ACC112 (cell line): ENCODE results near the gene BHMT.
"Not testable (repeated sequence)": the region's sequence is repeated elsewhere in the genome, so short reads cannot be mapped to it uniquely, and the experiment has no call there.

Experiments
- H2AFZ ChIP-seq: fragments of 200-600 bp; sonication (generic); one replicate; pipeline ENCODE4 v1.6.0; 2017; ENCODE audit warnings: antibody characterized with exemption, low read length; ENCODE audit not compliant: unreplicated experiment
- H3K27ac ChIP-seq: fragments of 200-600 bp; sonication (generic); 2 replicates; pipeline ENCODE4 v1.5.1; 2014; ENCODE audit warnings: low read depth, mild to moderate bottlenecking, antibody characterized with exemption, low read length, moderate library complexity
- H3K27me3 ChIP-seq: fragments of 200-600 bp; sonication (generic); 2 replicates; pipeline ENCODE4 v1.6.1; 2014; ENCODE audit warnings: mild to moderate bottlenecking, antibody characterized with exemption, low read length, moderate library complexity, mixed read lengths; ENCODE audit not compliant: insufficient read depth
- H3K36me3 ChIP-seq: fragments of 200-600 bp; sonication (generic); 2 replicates; pipeline ENCODE4 v1.6.1; 2016; ENCODE audit warnings: mild to moderate bottlenecking, antibody characterized with exemption, low read length, moderate library complexity, mixed read lengths; ENCODE audit not compliant: insufficient read depth
- H3K4me1 ChIP-seq: fragments of 200-600 bp; sonication (generic); one replicate; pipeline ENCODE4 v1.6.1; 2016; ENCODE audit warnings: low read length, mixed read lengths; ENCODE audit not compliant: insufficient read depth, unreplicated experiment, control insufficient read depth
- H3K4me3 ChIP-seq: fragments of 200-600 bp; sonication (generic); 2 replicates; pipeline ENCODE4 v1.5.1; 2014; ENCODE audit warnings: mild to moderate bottlenecking, low read depth, low read length
- H3K79me2 ChIP-seq: fragments of 200-600 bp; sonication (generic); one replicate; pipeline ENCODE4 v1.6.0; 2016; ENCODE audit warnings: low read length; ENCODE audit not compliant: control insufficient read depth, unreplicated experiment, insufficient read depth

The BHMT gene

GRCh38 chr5:79173626-79174025 lies 62.0 kb downstream of the BHMT start:
- no peaks in the 10 kb centered on the region for H3K4me1 ChIP-seq
- no peaks in the 10 kb centered on the region for H3K36me3 ChIP-seq
- no peak overlapping the region for H3K27ac ChIP-seq
- H3K27me3 ChIP-seq = no peaks in the 10 kb centered on the region
- H3K4me3 ChIP-seq = no peak overlapping the region
- no peaks in the 10 kb centered on the region for H3K79me2 ChIP-seq
- no peak overlapping the region for H2AFZ ChIP-seq

GRCh38 chr5:79180449-79180848 lies 68.8 kb downstream of the BHMT start:
- not testable (repeated sequence) for H2AFZ ChIP-seq, H3K79me2 ChIP-seq, H3K36me3 ChIP-seq, H3K27ac ChIP-seq, H3K4me1 ChIP-seq, H3K4me3 ChIP-seq, H3K27me3 ChIP-seq

GRCh38 chr5:79181419-79182022 lies 69.9 kb downstream of the BHMT start:
- no peaks in the 10 kb centered on the region for H3K27me3 ChIP-seq
- H2AFZ ChIP-seq = no peak overlapping the region
- no peaks in the 10 kb centered on the region for H3K4me1 ChIP-seq
- H3K36me3 ChIP-seq = no peaks in the 10 kb centered on the region
- no peak overlapping the region for H3K4me3 ChIP-seq
- H3K79me2 ChIP-seq = no peaks in the 10 kb centered on the region
- H3K27ac ChIP-seq = no peak overlapping the region
